ENCODE measurements around the gene FGD5.

FGD5 gene

DNA sequence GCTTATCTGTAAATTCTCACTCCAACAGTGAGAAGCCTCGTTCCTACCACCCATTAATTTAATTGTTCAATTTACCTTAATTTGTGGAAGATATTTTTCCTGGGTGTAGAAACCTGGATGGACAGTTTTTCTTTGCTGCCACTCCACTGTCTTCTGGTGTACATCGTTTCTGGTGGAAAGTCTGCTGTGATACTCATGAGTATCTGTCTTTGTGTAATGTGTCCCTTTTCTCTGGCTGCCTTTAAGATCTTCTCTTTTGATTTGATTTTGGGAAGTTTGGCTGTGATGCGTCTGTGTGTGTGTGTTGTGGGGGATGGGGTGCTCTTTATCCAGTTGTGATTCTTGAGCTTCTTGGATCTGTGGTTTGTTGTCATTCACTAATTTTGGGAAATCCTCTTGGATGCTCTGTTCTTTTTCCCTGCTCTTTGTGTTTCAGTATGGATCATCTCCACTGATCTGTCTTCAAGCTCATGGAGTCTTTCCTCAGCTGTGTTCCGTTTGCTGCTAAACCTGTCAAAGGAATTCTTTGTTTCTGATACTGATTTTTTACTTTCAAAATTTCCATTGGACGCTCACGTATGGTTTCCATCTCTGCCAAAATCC is 86.4 kb downstream of the FGD5 start:
- Histone ChIP-seq H3K9ac (no peak overlapping the region), H3K27me3 (ENCODE audit: insufficient read depth, low read depth) (no peaks in the 10 kb centered on the region), H2AFZ (ENCODE audit: low read depth) (no peak overlapping the region), H3K4me3 (IDR thresholded peaks at IDR 0.05; ENCODE audit: insufficient read depth, low read depth, low read length) (no peak overlapping the region), H3K4me2 (no peak overlapping the region), H3K79me2 (ENCODE audit: insufficient read depth, low read depth) (no peaks in the 10 kb centered on the region), H3K27ac (no peak overlapping the region), H3K36me3 (ENCODE audit: insufficient read depth) (no peaks in the 10 kb centered on the region), H4K20me1 (ENCODE audit: insufficient read depth) (no peaks in the 10 kb centered on the region), H3K4me1 (ENCODE audit: low read depth, poor library complexity, severe bottlenecking) (no peaks in the 10 kb centered on the region)
- no peak for TF ChIP-seq CTCF (conservative IDR thresholded peaks at IDR 0.05; ENCODE audit: low read depth, low read length)

DNA sequence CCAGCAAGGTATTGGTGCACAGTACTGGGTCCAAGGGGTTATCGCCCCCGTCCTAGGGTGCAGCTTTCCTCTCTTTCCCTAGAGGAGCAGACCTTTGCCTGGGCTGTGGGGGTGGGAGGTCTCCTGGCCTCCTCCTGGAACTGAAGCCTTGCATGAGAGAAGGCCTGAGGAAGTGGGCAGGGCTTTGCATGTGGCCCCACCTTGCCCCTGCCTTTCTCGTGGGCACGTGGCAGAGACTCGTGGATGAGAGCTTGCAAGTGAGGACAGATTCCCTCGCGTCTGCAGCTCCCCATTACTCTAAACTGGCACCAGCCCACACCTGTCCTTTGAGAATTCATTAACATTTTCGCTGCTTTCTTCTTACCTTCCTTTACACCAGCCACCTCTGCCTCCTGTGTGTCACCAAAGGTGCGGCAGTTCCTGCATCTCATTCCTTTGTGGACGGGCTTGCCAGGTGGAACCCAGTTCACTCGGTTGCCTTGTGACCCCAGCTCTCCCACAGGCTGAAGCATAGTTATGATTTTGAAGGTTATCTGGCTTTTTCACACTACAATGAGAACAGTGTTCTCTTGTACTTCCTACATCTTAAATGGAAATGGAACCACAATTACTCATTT is 87.7 kb downstream of the FGD5 start:
- no peaks in the 10 kb centered on the region for H3K27me3 ChIP-seq (ENCODE audit: insufficient read depth, low read depth)
- H3K36me3 ChIP-seq (ENCODE audit: insufficient read depth): no peaks in the 10 kb centered on the region
- H3K9ac ChIP-seq: no peak overlapping the region
- H2AFZ ChIP-seq (ENCODE audit: low read depth): no peak overlapping the region
- H3K4me3 ChIP-seq (IDR thresholded peaks at IDR 0.05; ENCODE audit: insufficient read depth, low read depth, low read length): no peak overlapping the region
- H3K4me2 ChIP-seq: no peak overlapping the region
- H3K4me1 ChIP-seq (ENCODE audit: low read depth, poor library complexity, severe bottlenecking): no peaks in the 10 kb centered on the region
- no peak overlapping the region for H3K27ac ChIP-seq
- no peaks in the 10 kb centered on the region for H4K20me1 ChIP-seq (ENCODE audit: insufficient read depth)
- no peaks in the 10 kb centered on the region for H3K79me2 ChIP-seq (ENCODE audit: insufficient read depth, low read depth)
- TF ChIP-seq CTCF (conservative IDR thresholded peaks at IDR 0.05; ENCODE audit: low read depth, low read length): no peak

DNA sequence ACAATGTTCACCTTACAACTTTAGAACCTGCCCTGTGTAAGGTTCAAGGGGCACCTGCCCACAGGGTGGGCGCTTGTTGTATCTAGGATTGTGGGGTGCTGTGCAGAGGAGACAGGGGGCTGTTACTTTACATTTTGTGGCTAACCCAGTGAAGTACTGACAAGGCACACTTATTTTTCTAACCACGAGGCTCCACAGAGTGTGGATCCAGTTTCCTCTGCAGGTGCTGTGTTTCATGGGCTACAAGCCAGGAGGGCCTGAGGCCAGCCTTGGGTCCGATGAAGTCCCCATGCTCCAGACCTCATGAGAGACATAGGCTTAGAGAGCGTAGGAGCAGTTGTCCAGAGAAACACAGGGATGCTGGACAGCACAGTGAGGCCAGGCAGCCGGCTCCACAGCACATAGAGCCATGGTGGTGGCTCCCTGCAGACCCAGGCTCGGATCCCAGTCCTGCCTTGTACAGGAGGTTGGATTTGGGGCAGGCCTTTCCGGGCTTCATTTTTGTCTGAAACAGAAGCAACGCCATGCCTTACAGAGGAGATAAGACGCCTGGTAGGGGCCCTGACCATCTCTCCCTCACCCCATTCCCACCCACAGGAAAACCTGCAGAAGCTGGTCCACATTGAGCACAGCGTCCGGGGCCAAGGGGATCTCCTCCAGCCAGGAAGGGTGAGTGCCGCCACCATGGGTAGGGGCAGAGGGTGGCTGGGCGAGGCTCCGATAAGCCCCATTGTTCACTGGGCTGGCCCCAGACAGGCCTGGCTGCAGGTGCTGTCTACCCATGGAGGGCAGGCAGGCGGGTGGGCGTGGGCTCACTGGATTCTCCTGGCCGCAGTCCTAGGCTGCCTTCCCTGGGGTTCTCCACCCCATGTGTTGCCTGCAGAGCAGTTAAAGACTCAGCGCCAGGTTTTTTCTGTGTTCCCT is 88.5 kb downstream of the FGD5 start:
- H4K20me1 ChIP-seq (ENCODE audit: insufficient read depth): no peaks in the 10 kb centered on the region
- H3K4me1 ChIP-seq (ENCODE audit: low read depth, poor library complexity, severe bottlenecking): no peaks in the 10 kb centered on the region
- H3K27ac ChIP-seq: no peak overlapping the region
- TF ChIP-seq CTCF (conservative IDR thresholded peaks at IDR 0.05; ENCODE audit: low read depth, low read length): no peak
- H3K4me3 ChIP-seq (IDR thresholded peaks at IDR 0.05; ENCODE audit: insufficient read depth, low read depth, low read length): no peak overlapping the region
- no peaks in the 10 kb centered on the region for H3K36me3 ChIP-seq (ENCODE audit: insufficient read depth)
- no peak overlapping the region for H3K9ac ChIP-seq
- no peak overlapping the region for H3K4me2 ChIP-seq
- no peaks in the 10 kb centered on the region for H3K27me3 ChIP-seq (ENCODE audit: insufficient read depth, low read depth)
- no peak overlapping the region for H2AFZ ChIP-seq (ENCODE audit: low read depth)
- no peaks in the 10 kb centered on the region for H3K79me2 ChIP-seq (ENCODE audit: insufficient read depth, low read depth)

DNA sequence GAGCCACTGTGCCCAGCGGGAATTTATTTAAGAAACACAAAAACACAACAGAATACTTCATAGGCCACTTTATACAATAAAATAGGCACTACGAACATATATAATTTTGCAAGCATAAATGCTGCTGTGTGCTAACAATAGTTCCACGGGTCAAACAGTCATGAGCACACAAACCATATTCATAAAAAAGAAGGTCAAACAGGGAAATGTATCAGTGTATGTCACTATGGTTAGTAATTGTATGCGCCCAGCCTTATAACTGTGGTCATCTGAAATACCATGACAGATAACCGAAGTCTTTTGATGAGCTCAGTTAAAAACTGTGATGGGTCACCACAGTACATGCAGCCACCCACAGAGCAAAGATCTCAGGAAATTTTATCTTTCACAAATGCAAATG is 90.5 kb downstream of the FGD5 start:
- Histone ChIP-seq H2AFZ (ENCODE audit: low read depth) (no peak overlapping the region), H3K4me2 (no peak overlapping the region), H3K4me3 (IDR thresholded peaks at IDR 0.05; ENCODE audit: insufficient read depth, low read depth, low read length) (no peak overlapping the region), H3K36me3 (ENCODE audit: insufficient read depth) (no peaks in the 10 kb centered on the region), H3K9ac (no peak overlapping the region), H3K27ac (no peak overlapping the region), H3K4me1 (ENCODE audit: low read depth, poor library complexity, severe bottlenecking) (no peaks in the 10 kb centered on the region), H3K27me3 (ENCODE audit: insufficient read depth, low read depth) (no peaks in the 10 kb centered on the region), H4K20me1 (ENCODE audit: insufficient read depth) (no peaks in the 10 kb centered on the region), H3K79me2 (ENCODE audit: insufficient read depth, low read depth) (no peaks in the 10 kb centered on the region)
- no peak for TF ChIP-seq CTCF (conservative IDR thresholded peaks at IDR 0.05; ENCODE audit: low read depth, low read length)
